ENCODE results near the gene SCYGR1.
A peak's percentile ranks its signal among the peaks of the same experiment; 100 is the strongest.

The SCYGR1 gene

DNA sequence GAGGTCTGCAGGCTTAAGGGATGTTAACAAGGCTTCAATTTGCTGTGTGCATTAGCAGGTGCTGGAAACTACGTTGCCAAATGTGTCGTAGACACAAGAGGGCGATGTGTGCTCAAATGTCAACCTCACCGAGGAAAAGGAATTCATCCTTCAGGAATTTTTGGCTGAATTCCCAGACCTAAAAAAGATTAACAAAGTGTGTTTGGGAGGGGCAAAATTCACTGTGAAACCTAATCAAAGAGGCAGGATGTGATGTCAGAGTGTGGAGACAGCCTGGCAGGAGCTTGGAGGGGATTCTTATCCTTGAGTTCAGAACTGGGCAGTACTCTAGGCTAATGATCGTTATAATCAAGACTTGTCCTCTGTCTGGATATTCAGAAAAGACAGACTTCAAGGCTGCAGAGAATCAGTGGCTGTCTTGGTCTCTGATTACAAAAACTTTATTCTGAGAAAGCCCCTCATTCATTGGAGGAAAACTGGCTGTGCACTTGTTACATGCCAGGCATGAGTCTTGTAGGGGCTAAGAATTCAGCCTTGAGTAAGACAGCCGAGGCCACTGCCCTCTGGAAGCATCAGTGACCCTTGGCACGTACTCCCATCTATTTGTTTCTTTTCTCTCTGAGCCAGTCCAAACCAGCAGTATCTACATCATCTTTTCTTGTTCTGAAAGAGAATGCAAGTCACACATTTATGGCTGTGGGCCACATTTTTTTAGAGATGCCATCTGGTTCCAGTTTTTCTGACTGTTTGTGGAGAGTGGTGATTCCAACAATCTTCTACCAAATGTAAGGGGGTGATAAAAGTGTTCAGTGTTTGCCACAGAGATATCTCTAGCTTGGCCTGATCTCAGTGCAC lies 18.7 kb upstream of the SCYGR1 start:
- Histone ChIP-seq H3K9ac (ENCODE audit: low read depth, low read length, poor library complexity, severe bottlenecking) (no peak overlapping the region), H3K9me3 (ENCODE audit: insufficient read depth, low read depth, low read length) (no peaks in the 10 kb centered on the region), H3K4me3 (ENCODE audit: low read length, poor library complexity, severe bottlenecking) (no peak overlapping the region), H3F3A (ENCODE audit: low read depth) (no peaks in the 10 kb centered on the region), H3K27me3 (ENCODE audit: insufficient read depth, low read length, poor library complexity, severe bottlenecking) (no peaks in the 10 kb centered on the region), H3K36me3 (ENCODE audit: insufficient read depth, low read length) (no peaks in the 10 kb centered on the region), H4K20me1 (ENCODE audit: insufficient read depth, low read length, poor library complexity, severe bottlenecking) (no peaks in the 10 kb centered on the region), H3K79me2 (ENCODE audit: insufficient read depth, low read length) (no peaks in the 10 kb centered on the region), H2AFZ (ENCODE audit: low read length) (peak overlapping the region; percentile 49), H3K4me2 (ENCODE audit: low read depth, low read length, poor library complexity, severe bottlenecking) (peak overlapping the region; percentile 32), H3K9me2 (replicated peaks; ENCODE audit: low read depth, low read length) (no peaks in the 10 kb centered on the region), H3K4me1 (ENCODE audit: insufficient read depth, low read length, poor library complexity, severe bottlenecking) (peaks cover 3% of the 10 kb centered on the region)
- TF ChIP-seq, protein P1, sequence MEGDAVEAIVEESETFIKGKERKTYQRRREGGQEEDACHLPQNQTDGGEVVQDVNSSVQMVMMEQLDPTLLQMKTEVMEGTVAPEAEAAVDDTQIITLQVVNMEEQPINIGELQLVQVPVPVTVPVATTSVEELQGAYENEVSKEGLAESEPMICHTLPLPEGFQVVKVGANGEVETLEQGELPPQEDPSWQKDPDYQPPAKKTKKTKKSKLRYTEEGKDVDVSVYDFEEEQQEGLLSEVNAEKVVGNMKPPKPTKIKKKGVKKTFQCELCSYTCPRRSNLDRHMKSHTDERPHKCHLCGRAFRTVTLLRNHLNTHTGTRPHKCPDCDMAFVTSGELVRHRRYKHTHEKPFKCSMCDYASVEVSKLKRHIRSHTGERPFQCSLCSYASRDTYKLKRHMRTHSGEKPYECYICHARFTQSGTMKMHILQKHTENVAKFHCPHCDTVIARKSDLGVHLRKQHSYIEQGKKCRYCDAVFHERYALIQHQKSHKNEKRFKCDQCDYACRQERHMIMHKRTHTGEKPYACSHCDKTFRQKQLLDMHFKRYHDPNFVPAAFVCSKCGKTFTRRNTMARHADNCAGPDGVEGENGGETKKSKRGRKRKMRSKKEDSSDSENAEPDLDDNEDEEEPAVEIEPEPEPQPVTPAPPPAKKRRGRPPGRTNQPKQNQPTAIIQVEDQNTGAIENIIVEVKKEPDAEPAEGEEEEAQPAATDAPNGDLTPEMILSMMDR (conservative IDR thresholded peaks at IDR 0.05; ENCODE audit: low read length), result peak; percentile 85
- no peak for TF ChIP-seq EZH2phosphoT487 (IDR thresholded peaks at IDR 0.05; ENCODE audit: borderline replicate concordance)

DNA sequence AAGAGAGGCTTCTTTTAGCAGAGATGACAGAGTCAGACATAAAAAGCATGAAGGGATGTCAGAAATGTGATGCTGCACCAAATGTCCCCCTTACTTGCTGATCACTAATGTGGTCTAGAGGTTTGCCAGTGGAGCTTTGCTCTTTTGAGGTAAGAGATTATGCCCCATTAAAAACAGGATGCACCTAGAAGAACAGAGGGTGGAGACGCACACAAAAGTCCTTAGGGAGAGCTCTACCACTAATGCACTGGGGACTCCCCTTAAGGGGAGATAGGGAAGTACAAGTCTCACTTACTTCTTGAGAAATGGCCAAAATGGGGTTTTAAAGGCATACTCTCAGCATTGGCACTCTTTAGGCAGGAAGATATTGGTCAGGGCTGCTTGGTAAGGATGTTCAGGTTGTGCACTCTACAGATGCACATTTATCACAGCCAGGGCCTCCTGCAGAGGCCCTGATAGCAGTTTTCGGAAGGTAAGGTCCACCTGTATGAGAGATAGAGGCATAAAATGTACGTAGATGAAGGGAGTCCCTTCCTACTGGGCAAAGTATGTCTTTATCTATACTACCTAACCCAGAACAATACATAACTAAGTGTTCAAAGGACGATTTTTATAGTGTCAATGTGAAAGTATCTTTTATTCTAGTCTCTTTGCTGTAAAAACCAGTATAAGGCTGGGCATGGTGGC lies 17.0 kb upstream of the SCYGR1 start:
- H3K4me1 ChIP-seq (ENCODE audit: insufficient read depth, low read length, poor library complexity, severe bottlenecking), result peaks cover 3% of the 10 kb centered on the region

DNA sequence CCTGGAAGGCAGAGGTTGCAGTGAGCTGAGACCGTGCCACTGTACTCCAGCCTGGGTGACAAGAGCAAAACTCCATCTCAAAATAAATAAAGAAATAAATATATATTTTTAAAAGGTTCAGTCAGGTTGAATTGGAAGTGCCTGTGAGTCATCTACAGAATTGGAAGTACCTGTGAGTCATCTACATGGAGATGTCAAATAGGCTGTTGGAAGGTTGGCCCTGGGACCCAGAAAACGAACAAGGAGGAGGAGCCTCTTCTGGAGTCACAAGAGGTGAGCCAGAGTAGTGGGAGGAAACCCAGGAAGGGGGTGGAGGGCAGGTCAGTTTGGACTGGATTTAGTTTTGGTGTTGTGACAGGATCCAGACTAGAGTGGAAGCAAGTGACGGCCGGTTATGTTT lies 15.2 kb upstream of the SCYGR1 start:
- Histone ChIP-seq H3K79me2 (ENCODE audit: insufficient read depth, low read length) (no peaks in the 10 kb centered on the region), H3K36me3 (ENCODE audit: insufficient read depth, low read length) (no peaks in the 10 kb centered on the region), H4K20me1 (ENCODE audit: insufficient read depth, low read length, poor library complexity, severe bottlenecking) (no peaks in the 10 kb centered on the region), H2AFZ (ENCODE audit: low read length) (no peak overlapping the region), H3K4me2 (ENCODE audit: low read depth, low read length, poor library complexity, severe bottlenecking) (no peak overlapping the region), H3K4me1 (ENCODE audit: insufficient read depth, low read length, poor library complexity, severe bottlenecking) (peaks cover 3% of the 10 kb centered on the region), H3K9me2 (replicated peaks; ENCODE audit: low read depth, low read length) (no peaks in the 10 kb centered on the region), H3K27me3 (ENCODE audit: insufficient read depth, low read length, poor library complexity, severe bottlenecking) (no peaks in the 10 kb centered on the region), H3F3A (ENCODE audit: low read depth) (no peaks in the 10 kb centered on the region), H3K9ac (ENCODE audit: low read depth, low read length, poor library complexity, severe bottlenecking) (no peak overlapping the region), H3K4me3 (ENCODE audit: low read length, poor library complexity, severe bottlenecking) (no peak overlapping the region), H3K9me3 (ENCODE audit: insufficient read depth, low read depth, low read length) (no peaks in the 10 kb centered on the region)
- no peak for TF ChIP-seq EZH2phosphoT487 (IDR thresholded peaks at IDR 0.05; ENCODE audit: borderline replicate concordance)
- TF ChIP-seq, protein P1 (conservative IDR thresholded peaks at IDR 0.05; ENCODE audit: low read length), result no peak

More for the DNA sequence above, 17.0 kb upstream of the SCYGR1 start:
- Histone ChIP-seq H3K27me3 (ENCODE audit: insufficient read depth, low read length, poor library complexity, severe bottlenecking) (no peaks in the 10 kb centered on the region), H3K79me2 (ENCODE audit: insufficient read depth, low read length) (no peaks in the 10 kb centered on the region), H2AFZ (ENCODE audit: low read length) (no peak overlapping the region), H4K20me1 (ENCODE audit: insufficient read depth, low read length, poor library complexity, severe bottlenecking) (no peaks in the 10 kb centered on the region), H3K4me2 (ENCODE audit: low read depth, low read length, poor library complexity, severe bottlenecking) (no peak overlapping the region), H3F3A (ENCODE audit: low read depth) (no peaks in the 10 kb centered on the region), H3K9me2 (replicated peaks; ENCODE audit: low read depth, low read length) (no peaks in the 10 kb centered on the region), H3K9me3 (ENCODE audit: insufficient read depth, low read depth, low read length) (no peaks in the 10 kb centered on the region), H3K4me3 (ENCODE audit: low read length, poor library complexity, severe bottlenecking) (no peak overlapping the region), H3K36me3 (ENCODE audit: insufficient read depth, low read length) (no peaks in the 10 kb centered on the region), H3K9ac (ENCODE audit: low read depth, low read length, poor library complexity, severe bottlenecking) (no peak overlapping the region)
- TF ChIP-seq, protein P1 (conservative IDR thresholded peaks at IDR 0.05; ENCODE audit: low read length), result peak; percentile 15; the same call in 1 of the 2 replicates
- no peak for TF ChIP-seq EZH2phosphoT487 (IDR thresholded peaks at IDR 0.05; ENCODE audit: borderline replicate concordance)

Measured in Loucy (cell line).